ENCODE measurements around the gene CTSF.

DNA sequence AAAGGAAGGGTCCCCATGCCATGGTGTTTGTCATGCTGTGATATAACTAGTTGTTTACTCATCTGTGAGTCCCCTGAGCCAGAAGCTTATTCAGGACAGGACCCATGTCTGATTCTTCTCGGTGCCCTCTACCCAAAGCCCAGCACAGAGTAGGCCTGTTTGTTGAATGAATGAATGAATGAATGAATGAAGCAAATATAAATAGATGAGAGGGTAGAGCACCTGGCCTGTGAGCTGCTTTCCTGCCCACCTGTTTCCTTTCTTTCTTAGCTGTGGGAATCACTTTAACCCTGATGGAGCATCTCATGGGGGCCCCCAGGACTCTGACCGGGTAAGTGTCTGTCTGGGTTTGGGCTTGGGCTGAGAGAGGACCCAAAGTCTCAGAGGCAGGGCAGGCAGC, 31.8 kb upstream of the CTSF start:
- TF ChIP-seq, protein P1, sequence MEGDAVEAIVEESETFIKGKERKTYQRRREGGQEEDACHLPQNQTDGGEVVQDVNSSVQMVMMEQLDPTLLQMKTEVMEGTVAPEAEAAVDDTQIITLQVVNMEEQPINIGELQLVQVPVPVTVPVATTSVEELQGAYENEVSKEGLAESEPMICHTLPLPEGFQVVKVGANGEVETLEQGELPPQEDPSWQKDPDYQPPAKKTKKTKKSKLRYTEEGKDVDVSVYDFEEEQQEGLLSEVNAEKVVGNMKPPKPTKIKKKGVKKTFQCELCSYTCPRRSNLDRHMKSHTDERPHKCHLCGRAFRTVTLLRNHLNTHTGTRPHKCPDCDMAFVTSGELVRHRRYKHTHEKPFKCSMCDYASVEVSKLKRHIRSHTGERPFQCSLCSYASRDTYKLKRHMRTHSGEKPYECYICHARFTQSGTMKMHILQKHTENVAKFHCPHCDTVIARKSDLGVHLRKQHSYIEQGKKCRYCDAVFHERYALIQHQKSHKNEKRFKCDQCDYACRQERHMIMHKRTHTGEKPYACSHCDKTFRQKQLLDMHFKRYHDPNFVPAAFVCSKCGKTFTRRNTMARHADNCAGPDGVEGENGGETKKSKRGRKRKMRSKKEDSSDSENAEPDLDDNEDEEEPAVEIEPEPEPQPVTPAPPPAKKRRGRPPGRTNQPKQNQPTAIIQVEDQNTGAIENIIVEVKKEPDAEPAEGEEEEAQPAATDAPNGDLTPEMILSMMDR (IDR thresholded peaks at IDR 0.05; ENCODE audit: low read depth, low read length) = no peak
- no peak for TF ChIP-seq EZH2phosphoT487 (IDR thresholded peaks at IDR 0.05; ENCODE audit: low read depth)

Measured in OCI-LY3 (cell line).